Measurements from ENCODE around the gene ABRAXAS1. TPM values are rescaled to one million over a fixed set of nuclear protein-coding genes. Genes with fewer than 3 reads are reported as not detected.

Gene ABRAXAS1
- 10.9 and 15.0 TPM in 2 replicates for total RNA-seq (ENCODE audit: low replicate concordance)

DNA sequence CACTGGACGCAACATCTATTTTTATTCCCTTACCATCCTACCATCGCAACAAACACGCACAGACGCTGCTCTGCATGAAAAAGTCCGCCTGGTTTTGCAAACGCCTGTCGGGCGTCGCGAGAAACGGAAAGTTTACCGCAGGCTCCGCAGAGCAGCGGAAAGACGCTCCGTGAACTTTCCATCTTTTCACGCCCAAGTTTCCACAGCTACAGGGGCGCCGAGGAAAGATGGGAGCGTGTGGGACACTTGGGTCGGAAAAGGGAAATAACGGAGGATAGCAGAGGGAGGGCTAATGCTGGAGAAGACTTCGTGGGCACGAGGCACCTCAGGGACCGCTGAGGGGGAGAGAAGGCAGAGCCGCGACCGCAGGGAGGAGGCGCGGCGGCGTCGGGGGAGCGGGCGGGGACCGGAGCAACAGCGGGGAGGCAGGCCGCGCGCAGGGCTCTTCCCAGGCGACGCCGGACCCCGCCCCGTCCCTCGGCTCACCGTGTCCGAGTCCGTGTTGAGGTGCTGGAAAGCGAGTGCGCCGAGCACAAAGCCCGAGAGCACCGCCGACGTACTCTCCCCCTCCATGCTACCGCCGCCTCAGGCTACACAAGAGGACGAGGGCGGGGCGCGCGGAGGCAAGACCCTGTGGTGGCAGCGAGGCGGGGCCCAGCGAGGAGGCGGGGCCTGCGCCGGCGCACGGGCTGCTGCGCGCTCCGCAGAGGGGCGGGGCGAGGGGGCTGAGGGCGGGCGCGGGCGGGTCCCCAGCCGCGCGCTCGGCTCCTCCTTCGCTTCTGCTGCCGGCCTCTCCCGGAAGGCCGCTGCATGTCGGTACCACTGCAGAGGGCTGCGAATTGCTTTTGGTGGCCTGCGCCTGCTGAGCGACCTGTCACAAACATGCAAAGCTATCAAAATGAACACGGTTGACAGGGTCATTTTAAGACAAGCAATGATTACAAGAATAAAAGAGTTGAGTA lies at the start of gene ABRAXAS1:
ABRAXAS1 (minus strand) TSS at position 601 of the 962 bp plus-strand sequence; CDS start at position 573, 28 bp downstream.

DNA sequence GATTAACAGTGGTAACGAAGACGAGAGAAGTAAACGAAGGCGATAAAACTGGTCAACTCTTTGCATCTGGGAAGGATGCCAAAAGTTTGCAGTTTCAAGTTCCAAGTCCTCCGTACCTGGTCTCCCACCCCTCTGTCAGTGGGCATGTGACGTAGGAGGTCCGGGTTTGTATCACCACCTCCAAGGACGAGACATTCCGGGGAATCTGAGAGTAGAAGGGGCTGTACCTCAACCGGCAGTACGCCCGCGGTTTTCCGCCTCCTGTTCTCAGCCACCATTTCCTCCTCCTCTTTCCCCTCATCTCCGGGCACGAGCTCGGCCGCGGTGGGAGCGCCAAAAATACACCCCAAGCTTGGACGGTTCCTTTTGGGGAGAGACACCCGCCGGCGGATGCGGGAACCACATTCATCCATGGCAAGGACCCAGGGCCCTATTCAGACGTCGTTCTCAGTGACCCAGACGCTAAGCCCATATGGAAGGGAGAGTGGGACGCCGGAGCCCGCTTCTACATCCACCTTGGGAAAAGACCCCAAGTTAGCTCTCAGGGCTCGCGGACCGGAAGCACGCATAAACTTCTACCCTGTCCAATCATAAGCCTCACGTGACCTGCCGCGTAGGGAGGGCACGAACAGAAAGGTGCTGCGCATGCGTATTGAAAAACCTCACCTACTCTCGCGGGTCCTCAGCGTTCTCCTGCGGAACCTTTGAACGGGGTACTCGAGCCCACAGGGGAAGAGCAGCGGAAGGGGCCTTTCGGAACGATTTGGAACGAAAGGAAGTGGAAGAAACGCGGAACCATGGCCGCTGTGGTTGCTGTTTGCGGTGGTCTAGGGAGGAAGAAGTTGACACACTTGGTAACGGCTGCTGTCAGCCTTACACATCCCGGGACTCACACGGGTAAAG lies 29.4 kb downstream of the ABRAXAS1 start, which contains the start of the genes HELQ and MRPS18C:
HELQ (minus strand) TSS at position 543 of the 903 bp plus-strand sequence; CDS start at position 413, 130 bp downstream.
MRPS18C (plus strand) TSS at position 778 of the 903 bp plus-strand sequence; CDS start at position 798, 20 bp downstream.

Other genes with a start within 250 kb of the ABRAXAS1 start
- gene COQ2, start 200.3 kb downstream of the ABRAXAS1 start, total RNA-seq (ENCODE audit: low replicate concordance), result 5.0 and 7.2 TPM in 2 replicates
- gene HPSE, start 150.3 kb downstream of the ABRAXAS1 start, total RNA-seq (ENCODE audit: low replicate concordance), result 0.23 and 0.59 TPM in 2 replicates
- gene HELQ, start 29.3 kb downstream of the ABRAXAS1 start, total RNA-seq (ENCODE audit: low replicate concordance), result 11.8 and 17.2 TPM in 2 replicates
- gene MRPS18C, start 29.0 kb downstream of the ABRAXAS1 start, total RNA-seq (ENCODE audit: low replicate concordance), result 14.5 and 37.3 TPM in 2 replicates
- 1.1 and 4.3 TPM in 2 replicates for gene GPAT3, start 51.0 kb upstream of the ABRAXAS1 start, total RNA-seq (ENCODE audit: low replicate concordance)